Suppressor macrophage (primary cell): ENCODE results near the gene ADGRE2.

Source experiments
- DNase-seq, 4 experiments: peaks; one replicate each; pipeline ENCODE4 v3.0.0-alpha.2; 2020 to 2022

Gene ADGRE2

DNA sequence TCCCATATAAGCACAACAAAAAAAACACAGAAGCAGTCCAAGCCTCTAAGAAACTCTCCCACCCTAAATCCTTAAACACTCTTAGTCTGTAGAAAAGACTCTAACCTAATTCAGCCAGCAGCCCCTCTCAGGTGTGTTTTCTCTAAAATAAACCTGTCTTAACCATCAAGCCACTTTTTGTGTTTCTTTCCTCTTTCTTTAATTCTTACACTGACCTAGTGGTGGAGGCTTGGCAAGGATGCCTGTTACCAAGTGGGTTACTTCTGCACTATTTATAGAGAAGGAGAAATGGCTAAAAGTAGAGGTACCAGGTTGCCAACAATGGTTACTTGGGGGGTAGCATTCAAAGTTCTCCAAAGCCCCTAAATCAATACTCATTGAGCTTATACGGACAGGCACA lies 44.8 kb downstream of the ADGRE2 start:
- DNase-seq = no peak

DNA sequence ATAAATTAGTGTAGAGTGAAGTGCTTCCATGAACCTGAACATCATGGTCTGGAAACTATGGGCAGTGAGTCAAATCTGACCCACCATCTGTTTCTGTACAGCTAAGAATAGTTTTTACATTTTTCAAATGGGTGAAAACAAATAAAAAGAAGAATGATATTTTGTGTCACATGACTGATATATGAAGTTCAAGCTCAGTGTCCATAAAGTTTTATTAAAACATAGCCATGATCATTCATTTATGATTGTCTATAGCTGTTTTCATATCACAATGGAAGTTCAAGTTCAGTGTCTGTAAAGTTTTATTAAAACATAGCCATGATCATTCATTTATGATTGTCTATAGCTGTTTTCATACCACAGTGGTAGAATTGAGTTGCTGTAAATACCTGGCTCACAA lies 45.9 kb downstream of the ADGRE2 start:
- no peak for DNase-seq

DNA sequence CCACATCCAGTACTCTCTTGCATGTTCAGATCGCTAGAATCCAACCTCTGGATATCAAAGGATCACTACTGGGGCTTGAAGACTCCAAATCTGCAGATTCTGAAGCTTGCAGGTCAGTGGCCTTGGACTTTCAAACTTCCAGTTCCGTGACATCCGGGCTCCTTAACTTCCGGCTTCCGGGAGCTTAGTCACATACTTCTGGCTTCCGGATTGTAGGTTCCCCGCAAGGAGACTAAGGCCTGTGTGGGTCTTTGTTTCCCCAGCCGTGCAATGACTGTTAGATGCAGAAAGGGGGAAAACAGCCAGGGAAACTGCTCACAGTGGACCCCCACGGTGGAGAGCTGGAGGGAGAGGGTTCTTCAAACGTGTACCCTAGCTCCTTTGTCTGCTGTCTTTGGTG lies 47.2 kb downstream of the ADGRE2 start:
- no peak for DNase-seq

DNA sequence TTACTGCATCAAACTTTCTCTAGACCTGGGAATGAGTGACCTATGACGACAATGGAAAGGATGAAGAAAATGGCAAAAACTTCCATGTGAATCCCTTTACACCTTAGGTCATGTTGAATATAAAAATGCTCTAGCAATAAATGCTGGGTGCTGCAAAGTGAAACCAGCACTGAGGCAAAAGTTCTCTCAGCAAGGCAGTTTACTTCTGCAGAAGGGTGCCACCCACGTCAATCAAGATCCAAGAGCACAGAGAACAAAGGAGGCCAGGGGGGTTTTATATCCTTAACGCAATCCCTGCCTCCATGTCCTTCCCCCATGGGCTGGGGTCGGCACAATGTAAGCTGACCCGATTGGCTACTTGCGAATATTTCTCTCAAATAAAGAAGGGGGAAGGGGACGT lies 49.8 kb downstream of the ADGRE2 start:
- DNase-seq = no peak

DNA sequence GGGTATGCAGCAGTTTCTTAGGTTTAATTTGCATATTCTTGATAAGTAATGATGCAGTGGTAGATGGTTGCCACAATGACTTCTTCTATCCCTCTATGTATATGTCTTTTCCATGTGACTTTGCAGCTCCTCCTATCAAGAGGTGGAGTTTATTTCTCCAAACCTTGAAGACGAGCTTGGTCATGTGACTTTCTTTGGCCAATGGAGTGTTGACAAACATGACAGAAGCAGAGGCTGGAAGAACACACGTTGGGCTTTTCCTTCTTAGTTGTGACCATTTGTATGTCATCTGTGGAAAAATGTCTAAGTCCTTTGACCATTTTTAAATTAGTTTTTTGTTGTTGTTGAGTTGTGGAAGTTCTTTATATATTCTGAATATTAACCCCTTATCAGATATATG lies 56.2 kb downstream of the ADGRE2 start:
- no peak for DNase-seq

DNA sequence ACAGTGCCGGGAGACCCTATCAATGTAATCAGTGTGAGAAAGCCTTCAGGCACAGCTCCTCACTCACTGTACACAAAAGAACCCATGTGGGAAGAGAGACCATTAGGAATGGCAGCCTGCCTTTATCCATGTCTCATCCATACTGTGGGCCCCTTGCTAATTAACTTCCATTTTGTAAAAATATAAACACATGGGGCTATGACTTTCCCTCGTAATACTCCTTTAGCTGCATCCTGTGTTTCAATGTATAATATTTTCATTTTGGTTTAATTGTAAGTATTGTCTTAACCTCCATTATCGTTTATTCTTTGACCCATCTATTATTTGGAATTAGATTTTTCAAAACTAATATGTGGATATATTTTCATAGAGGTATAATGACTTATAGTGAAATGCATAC lies 59.2 kb downstream of the ADGRE2 start:
- no peak for DNase-seq

DNA sequence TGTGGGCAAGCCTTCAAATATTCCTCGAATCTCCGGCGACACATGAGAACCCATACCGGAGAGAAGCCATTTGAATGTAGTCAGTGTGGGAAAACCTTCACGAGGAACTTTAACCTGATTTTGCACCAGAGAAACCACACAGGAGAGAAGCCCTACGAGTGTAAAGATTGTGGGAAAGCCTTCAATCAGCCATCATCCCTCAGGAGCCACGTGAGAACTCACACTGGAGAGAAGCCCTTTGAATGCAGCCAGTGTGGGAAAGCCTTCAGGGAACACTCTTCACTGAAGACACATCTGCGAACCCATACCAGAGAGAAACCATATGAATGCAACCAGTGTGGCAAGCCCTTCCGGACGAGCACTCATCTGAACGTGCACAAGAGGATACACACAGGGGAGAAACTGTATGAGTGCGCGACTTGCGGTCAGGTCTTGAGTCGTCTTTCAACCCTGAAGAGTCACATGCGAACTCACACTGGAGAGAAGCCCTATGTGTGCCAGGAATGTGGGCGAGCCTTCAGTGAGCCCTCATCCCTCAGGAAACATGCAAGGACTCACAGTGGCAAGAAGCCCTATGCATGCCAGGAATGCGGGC lies 59.7 kb downstream of the ADGRE2 start:
- peak in 1 of 4 experiments; percentile 7 for DNase-seq

DNA sequence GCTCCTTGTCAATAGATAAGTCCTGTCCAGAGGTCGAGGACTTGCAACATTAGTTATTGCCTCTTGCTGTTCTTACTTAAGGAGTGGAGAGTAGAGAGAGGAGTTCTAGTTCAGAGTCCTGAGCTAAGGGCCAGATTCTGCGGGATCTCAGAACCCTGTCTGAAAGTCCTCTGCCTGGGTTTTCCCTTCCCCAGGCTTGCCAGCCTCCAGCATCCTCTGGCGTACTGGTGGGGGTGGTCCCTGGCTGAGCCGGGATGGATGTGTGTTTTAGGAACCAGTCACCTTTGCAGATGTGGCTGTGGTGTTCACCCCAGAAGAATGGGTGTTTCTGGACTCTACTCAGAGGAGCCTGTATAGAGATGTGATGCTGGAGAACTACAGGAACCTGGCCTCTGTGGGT lies 62.5 kb downstream of the ADGRE2 start:
- no peak for DNase-seq

DNA sequence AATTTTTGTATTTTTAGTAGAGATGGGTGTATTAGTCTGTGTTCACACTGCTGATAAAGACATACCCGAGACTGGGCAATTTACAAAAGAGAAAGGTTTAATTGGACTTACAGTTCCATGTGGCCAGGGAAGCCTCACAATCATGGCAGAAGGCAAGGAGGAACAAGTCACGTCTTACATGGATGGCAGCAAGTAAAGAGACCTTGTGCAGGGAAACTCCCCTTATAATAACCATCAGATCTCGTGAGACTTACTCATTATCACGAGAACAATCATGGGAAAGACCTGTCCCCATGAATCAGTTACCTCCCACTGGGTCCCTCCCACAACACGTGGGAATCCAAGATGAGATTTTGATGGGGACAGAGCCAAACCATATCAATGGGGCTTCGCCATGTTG lies 73.9 kb downstream of the ADGRE2 start:
- no peak for DNase-seq

DNA sequence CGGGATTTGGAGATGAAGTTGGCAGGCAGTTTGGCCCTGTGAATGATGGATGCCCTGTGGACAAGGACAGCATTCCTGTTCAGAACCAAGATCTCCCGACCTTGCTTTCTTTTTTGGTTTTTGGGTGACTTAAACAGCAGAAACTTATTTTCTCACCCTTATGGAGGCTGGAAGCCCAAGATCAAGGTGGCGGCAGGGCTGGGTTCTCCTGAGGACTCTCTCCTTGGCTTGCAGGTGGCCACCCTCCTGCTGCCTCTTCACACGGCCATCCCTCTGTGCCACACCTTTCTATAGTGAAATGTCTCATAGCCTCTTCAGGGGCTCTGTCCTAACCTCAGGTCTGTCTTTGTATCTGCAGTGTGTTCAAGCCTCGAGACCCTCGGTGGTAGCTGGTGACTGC lies 74.5 kb downstream of the ADGRE2 start:
- DNase-seq = no peak

DNA sequence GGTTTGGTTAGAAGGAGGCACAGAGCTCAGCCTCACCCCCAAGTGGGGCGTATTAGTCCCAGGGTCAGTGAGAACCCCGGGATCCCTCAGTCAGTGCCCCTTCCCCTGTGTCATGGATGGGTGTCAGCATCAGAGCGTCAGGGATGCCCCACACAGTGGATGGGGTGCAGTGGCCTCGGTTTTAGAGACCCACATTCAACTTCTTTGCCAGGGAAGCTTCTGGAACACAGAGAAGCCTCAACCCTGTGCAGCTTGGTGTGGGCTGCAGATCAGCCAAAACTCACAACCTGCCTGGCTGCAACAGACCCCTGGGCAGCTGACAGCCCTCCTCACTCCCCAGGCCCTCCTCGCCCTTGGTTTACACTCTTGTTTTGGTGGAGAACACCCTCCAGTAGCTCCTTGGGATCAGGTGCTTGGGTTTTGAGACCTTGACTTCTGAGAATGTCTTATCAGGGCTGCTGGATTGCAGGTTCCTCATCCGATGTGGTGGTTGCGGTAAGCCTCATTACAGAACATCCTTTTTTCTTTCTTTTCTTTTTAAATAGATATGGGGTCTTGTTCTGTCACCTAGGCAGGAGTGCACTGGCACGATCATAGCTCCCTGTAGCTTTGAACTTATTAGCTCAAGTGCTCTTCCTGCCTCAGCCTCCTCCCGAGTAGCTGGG lies 77.5 kb downstream of the ADGRE2 start:
- DNase-seq = no peak

DNA sequence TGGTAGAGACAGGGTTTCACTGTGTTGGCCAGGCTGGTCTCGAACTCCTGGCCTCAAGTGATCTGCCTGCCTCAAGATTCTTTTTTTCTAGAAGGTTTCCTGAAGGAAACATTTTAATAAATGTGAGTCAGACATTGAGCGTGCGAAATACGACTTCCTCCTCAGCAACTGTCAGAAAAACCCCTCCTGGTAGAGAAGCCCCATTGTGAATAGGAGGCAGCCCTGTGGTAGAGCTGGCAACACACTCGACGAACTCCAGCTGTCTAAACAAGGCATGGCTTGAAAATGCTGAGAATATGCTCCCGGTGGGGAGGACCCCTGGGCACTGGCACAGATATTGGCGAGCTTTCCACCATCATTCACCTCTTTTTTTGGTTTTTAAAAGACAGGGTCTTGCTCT lies 78.7 kb downstream of the ADGRE2 start:
- no peak for DNase-seq

DNA sequence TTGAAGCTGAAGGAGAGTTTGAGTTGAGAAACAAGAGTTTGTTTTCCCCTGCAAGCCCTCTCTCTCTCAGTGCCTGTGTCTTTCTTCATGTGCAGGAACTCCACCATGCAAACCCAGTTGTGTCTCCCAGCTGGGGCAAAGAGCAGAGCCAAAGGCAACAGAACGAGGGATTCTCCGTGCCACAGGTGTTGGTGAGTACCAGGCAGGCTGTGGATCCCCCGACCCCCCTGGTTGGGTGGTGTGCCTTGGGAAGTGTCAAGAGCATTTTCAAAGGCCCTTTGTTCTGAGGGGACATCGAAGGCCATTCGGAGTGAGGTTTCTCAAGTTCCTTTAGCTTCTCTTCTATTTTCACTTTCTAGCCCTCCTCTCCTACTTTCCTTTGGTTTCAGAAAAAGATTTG lies 82.9 kb downstream of the ADGRE2 start:
- DNase-seq = no peak

DNA sequence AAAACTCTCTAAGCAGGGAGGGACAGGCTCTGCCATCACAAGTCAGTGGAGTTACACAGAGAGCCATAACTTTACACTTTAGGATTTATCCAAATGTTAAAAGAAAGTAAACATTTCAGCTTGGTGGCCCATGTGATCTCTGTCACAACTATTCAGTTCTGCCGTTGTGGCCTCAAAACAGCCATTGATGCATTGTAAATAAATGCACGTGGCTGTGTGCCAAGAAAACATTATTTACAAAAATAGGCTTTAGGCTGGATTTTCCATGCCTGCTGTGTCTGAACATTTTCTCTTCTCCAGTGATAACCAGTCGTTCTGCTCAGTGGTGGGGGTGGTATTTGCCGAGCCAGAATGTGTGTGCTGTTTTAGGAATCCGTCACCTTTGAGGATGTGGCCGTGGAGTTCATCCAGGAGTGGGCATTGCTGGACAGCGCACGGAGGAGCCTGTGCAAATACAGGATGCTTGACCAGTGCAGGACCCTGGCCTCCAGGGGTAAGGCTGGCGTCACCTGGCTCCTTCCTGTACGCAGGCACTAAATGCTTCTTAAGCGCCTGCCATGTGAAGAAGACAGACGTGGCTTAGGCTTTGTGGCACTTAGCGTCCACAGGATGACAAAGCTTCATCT lies 83.6 kb downstream of the ADGRE2 start:
- DNase-seq = no peak

DNA sequence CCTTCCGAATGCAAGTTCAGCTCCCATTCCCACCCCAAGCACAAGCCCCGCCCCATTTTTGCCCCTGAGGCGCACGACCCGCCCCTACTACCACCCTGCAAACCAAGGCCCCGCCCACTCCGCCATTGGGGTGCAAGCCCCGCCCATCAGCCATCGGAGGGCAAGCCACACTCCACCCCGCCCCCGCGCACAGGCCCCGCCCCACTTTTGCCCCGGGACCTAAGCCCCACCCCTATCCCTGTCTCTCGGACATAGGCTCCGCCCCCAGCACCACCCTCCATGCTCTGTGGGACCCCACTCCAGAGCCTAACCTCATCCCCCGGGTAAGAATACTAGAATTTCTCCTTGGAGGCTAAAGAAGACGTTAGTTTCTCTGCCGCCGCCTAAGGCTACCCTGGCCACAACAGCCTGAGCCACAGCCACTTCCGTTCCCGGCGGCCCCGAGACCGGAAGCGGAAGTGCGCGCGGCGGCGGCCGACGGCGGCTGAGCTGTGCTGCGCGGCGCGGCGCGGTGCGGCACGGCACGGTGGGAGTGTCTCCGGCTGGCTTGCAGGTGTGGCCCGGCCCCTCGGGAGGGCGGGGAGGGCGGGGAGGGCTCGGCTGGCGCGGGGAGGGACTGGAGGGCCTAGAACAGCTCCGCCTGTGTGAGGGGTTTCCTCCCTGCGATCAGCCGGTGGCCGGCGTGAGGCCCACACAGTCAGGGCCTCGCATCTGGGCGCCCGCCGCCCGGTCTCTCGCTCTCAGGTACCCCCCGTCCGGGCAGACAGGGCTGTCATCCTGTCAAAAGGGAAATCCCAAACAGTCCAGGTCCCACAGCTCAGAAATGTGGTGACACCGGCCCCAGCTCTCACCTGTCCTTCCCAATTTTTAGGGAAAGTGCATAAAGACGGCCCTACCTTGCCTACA lies 88.5 kb downstream of the ADGRE2 start, which contains the start of gene ZNF333:
Gene ZNF333, plus strand, starts transcription at position 451 of the 906 bp plus-strand sequence. CDS start 3,444 bp downstream, outside the sequence.
- DNase-seq = peak; percentile 95 to 99 (median 98)

DNA sequence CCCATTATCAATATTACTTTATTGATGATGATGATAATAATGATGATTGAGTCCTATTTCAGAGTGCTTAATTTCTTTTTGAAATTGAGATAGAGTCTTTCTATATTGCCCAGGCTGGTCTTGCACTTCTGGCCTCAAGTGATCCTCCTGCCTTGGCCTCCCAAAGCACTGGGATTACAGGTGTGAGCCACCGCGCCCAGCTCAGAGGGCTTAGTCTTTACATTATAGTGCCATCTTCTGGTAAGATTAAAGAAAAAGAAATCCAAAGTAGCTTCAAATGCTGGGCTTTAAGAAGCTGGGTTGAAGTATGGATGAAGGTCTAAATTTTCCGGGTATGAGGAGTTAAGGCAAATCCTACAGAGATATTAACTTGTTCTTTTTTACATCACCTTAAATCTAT lies 91.9 kb downstream of the ADGRE2 start:
- peak in 3 of 4 experiments; percentile 49 to 71 (median 55) for DNase-seq

DNA sequence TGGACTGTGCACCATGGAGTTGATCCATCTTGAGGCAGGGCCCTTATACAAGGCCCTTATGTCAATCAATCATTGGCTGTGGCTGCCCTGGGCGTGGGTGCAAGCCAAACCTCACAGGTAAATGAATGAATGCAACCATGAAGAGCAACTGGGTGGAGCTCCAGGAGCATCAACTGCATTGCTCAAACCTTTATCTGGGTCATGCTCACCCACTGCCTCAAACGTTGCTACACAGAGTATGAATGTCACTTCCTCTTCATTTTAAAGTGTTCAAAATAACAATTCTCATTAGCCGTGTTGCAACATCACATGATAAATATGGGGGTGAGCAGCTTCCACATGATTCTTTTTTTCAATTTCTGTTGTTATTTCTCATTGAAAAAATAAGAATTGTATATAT lies 94.9 kb downstream of the ADGRE2 start:
- peak; percentile 81 to 96 (median 90) for DNase-seq
